ENCODE data around the gene PDE4C. TPM values are rescaled to one million over a fixed set of nuclear protein-coding genes. Genes with fewer than 3 reads are reported as not detected.
A peak's percentile ranks its signal among the peaks of the same experiment; 100 is the strongest.

PDE4C gene
- total RNA-seq, 3 donors from 2014 or later (not counting 1 experiment from before 2014, with no cell fraction given) = not detected

- H3K4me1 Mint-ChIP-seq = peaks cover 0 to 12% of the 10 kb centered on the region in 2 donors
- no peak overlapping the region for H3K4me3 Mint-ChIP-seq
- H3K9me3 ChIP-seq (ENCODE audit: control insufficient read depth, insufficient read depth, low read length) = peaks cover 10% of the 10 kb centered on the region
- 43% methylated on average over 18 of the region's 18 CpGs for WGBS (ENCODE audit: insufficient coverage)
- H3K4me1 ChIP-seq (ENCODE audit: control insufficient read depth, insufficient read depth, low read length) = peaks cover 6% of the 10 kb centered on the region
- intact Hi-C loops (cut with micrococcal nuclease) = no loop called here
- H3K27me3 ChIP-seq (ENCODE audit: control insufficient read depth, insufficient read depth, low read length) = peaks cover 32% of the 10 kb centered on the region
- H3K27ac Mint-ChIP-seq = no peak overlapping the region
- no peak overlapping the region for H3K4me3 ChIP-seq (ENCODE audit: low read length)
- DNase-seq (no peak), ATAC-seq (no peak)
- peaks cover 55 to 59% of the 10 kb centered on the region in 2 donors for H3K27me3 Mint-ChIP-seq (ENCODE audit: low read depth in 2 of 2)
- no peak for TF ChIP-seq CTCF (IDR thresholded peaks at IDR 0.05)
- no peak overlapping the region for H3K27ac ChIP-seq (ENCODE audit: low read length)
- H3K36me3 Mint-ChIP-seq = no peaks in the 10 kb centered on the region
- no peaks in the 10 kb centered on the region for H3K36me3 ChIP-seq (ENCODE audit: control insufficient read depth, insufficient read depth, low read length)
- peaks cover 0 to 3% of the 10 kb centered on the region in 2 donors for H3K9me3 Mint-ChIP-seq
These were observed 4.9 kb upstream of the PDE4C start for GRCh38 chr19:18230941-18231734.

GRCh38 chr19:18229915-18230314, 3.7 kb upstream of the PDE4C start:
- Histone ChIP-seq H3K4me1 (ENCODE audit: control insufficient read depth, insufficient read depth, low read length) (peaks cover 12% of the 10 kb centered on the region), H3K27me3 (ENCODE audit: control insufficient read depth, insufficient read depth, low read length) (peaks cover 43% of the 10 kb centered on the region), H3K4me3 (ENCODE audit: low read length) (no peak overlapping the region), H3K27ac (ENCODE audit: low read length) (no peak overlapping the region), H3K36me3 (ENCODE audit: control insufficient read depth, insufficient read depth, low read length) (no peaks in the 10 kb centered on the region), H3K9me3 (ENCODE audit: control insufficient read depth, insufficient read depth, low read length) (peaks cover 10% of the 10 kb centered on the region)
- Mint-ChIP-seq H3K4me3 (no peak overlapping the region), H3K9me3 (peaks cover 0 to 3% of the 10 kb centered on the region in 2 donors), H3K27ac (no peak overlapping the region), H3K27me3 (ENCODE audit: low read depth in 2 of 2) (peaks cover 48 to 63% of the 10 kb centered on the region in 2 donors), H3K36me3 (no peaks in the 10 kb centered on the region), H3K4me1 (peaks cover 0 to 12% of the 10 kb centered on the region in 2 donors)
- no peak for DNase-seq
- intact Hi-C loops (cut with micrococcal nuclease) = no loop called here
- WGBS (ENCODE audit: insufficient coverage) = 87% methylated on average over 4 of the region's 4 CpGs
- no peak for TF ChIP-seq CTCF (IDR thresholded peaks at IDR 0.05)
- ATAC-seq = no peak

- no peak for ATAC-seq
- 56% methylated on average over 5 of the region's 5 CpGs for WGBS (ENCODE audit: insufficient coverage)
- DNase-seq = no peak
- Mint-ChIP-seq H3K9me3 (peaks cover 0 to 3% of the 10 kb centered on the region in 2 donors), H3K27me3 (ENCODE audit: low read depth in 2 of 2) (peaks cover 52 to 68% of the 10 kb centered on the region in 2 donors), H3K4me1 (peaks cover 4 to 17% of the 10 kb centered on the region in 2 donors), H3K36me3 (no peaks in the 10 kb centered on the region), H3K4me3 (no peak overlapping the region), H3K27ac (no peak overlapping the region)
- intact Hi-C loops (cut with micrococcal nuclease) = no loop called here
- peak; percentile 43 for TF ChIP-seq CTCF (IDR thresholded peaks at IDR 0.05)
- peaks cover 10% of the 10 kb centered on the region for H3K9me3 ChIP-seq (ENCODE audit: control insufficient read depth, insufficient read depth, low read length)
- peaks cover 46% of the 10 kb centered on the region for H3K27me3 ChIP-seq (ENCODE audit: control insufficient read depth, insufficient read depth, low read length)
- no peak overlapping the region for H3K27ac ChIP-seq (ENCODE audit: low read length)
- peaks cover 16% of the 10 kb centered on the region for H3K4me1 ChIP-seq (ENCODE audit: control insufficient read depth, insufficient read depth, low read length)
- H3K4me3 ChIP-seq (ENCODE audit: low read length) = no peak overlapping the region
- H3K36me3 ChIP-seq (ENCODE audit: control insufficient read depth, insufficient read depth, low read length) = no peaks in the 10 kb centered on the region
These were observed 3.2 kb upstream of the PDE4C start for GRCh38 chr19:18229474-18229873.
